GM18858 (cell line): ENCODE results near the gene CLIC4.
"Not testable (repeated sequence)": the region's sequence is repeated elsewhere in the genome, so short reads cannot be mapped to it uniquely, and the experiment has no call there.

ENCODE experiments used
- ATAC-seq: cut with Tn5 transposase; IDR thresholded peaks from one replicate; pipeline ENCODE4 v1.9.1; 2021; ENCODE audit not compliant: unreplicated experiment

The CLIC4 gene

GRCh38 chr1:24744911-24745710 is at the start of gene CLIC4:
TSS of gene CLIC4 (plus strand) at chr1:24745447. CDS start at chr1:24745554, 107 bp downstream.
- peak; percentile 39 for ATAC-seq

GRCh38 chr1:24696041-24696755 is 49.0 kb upstream of the CLIC4 start:
- no peak for ATAC-seq

DNA sequence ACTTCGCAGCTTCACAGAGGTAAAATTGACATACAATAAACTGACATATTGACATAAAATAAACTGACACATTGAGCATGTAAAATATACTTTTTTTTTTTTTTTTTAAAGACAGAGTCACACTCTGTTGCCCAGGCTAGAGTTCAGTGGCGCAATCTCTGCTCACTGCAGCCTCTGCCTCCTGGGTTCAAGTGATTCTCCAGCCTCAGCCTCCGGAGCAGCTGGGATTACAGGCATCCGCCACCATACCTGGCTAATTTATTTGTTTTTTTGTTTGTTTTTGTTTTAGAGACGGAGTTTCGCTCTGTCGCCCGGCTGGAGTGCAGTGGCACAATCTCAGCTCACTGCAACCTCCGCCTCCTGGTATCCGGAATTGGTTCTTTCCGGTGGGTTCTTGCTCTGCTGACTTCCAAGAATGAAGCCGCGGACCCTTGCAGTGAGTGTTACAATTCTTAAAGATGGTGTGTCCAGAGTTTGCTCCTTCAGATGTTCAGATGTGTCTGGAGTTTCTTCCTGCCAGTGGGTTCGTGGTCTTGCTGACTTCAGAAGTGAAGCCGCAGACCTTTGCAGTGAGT is 48.4 kb upstream of the CLIC4 start:
- ATAC-seq = no peak

DNA sequence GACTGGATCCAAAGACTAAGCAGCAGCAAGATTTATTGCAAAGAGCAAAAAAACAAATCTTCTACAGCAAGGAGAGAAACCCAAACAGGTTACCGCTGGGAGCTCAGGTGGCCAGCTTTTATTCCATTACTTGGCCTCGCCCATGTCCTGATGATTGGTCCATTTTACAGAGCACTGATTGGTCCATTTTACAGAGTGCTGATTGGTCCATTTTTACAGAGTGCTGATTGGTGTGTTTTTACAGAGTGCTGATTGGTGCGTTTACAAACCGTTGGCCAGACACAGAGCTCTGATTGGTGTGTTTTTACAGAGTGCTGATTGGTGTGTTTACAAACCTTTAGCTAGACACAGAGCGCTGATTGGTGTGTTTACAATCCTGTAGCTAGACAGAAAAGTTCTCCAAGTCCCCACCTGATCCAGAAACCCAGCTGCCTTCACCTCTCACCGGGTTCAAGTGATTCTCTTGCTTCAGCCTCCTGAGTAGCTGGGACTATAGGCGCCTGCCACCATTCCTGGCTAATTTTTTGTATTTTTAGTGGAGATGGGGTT is 47.7 kb upstream of the CLIC4 start:
- not testable (repeated sequence) for ATAC-seq

GRCh38 chr1:24698326-24698725 is 46.9 kb upstream of the CLIC4 start:
- ATAC-seq = not testable (repeated sequence)

DNA sequence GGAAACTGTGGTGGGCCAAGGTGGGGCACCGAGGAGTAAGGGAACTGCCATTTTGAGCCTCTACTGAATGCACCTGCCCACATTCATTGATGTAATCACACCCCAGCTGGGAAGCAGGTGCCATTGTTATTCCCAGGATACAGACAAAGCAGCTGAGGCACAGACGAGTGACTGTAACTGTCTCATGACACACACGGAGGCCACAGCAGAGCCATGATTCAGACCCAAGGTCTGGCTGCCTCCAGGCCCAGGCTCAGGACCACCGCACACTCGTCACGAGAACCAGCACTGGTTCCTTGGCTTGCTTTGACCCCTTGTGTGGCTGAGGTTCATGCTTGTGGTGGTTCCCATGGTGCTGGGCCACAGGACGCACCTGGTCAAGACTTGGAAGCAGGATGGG is 45.6 kb upstream of the CLIC4 start:
- no peak for ATAC-seq

GRCh38 chr1:24702511-24703293 is 42.5 kb upstream of the CLIC4 start:
- ATAC-seq = no peak

- ATAC-seq = no peak
These were observed 40.6 kb upstream of the CLIC4 start for GRCh38 chr1:24704411-24705259.

GRCh38 chr1:24705260-24706073 is 39.8 kb upstream of the CLIC4 start:
- no peak for ATAC-seq

- ATAC-seq = not testable (repeated sequence)
These were observed 39.2 kb upstream of the CLIC4 start for GRCh38 chr1:24706074-24706389.

GRCh38 chr1:24707687-24708086 is 37.6 kb upstream of the CLIC4 start:
- ATAC-seq = no peak

GRCh38 chr1:24708938-24709337 is 36.3 kb upstream of the CLIC4 start:
- no peak for ATAC-seq

DNA sequence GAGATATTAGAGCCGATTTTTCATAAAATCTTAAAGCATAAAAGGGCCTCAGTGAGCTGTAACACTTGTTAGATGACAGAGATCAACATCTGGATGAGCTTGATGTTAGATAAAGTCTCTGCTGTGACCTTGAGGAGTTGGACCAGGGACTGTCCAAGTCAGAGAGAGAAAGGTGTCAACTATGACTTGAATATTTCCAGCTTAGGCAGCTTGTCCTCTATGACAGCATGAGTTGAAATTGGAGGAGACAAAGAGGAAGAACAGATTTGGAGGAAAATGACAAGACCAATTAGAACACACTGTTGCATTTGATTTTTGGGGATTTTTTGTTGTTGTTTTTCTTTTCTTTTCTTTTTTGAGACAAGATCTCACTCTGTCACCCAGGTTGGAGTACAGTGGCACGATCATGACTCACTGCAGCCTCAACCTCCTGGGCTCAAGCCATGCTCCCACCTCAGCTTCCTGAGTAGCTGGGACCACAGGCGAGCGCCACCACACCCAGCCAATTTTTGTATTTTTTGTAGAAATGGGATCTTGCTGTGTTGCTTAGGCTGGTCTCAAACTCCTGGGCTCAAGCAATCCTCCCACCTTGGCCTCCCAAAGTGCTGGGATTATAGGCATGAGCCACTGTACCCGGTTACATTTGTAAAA is 35.3 kb upstream of the CLIC4 start:
- no peak for ATAC-seq

DNA sequence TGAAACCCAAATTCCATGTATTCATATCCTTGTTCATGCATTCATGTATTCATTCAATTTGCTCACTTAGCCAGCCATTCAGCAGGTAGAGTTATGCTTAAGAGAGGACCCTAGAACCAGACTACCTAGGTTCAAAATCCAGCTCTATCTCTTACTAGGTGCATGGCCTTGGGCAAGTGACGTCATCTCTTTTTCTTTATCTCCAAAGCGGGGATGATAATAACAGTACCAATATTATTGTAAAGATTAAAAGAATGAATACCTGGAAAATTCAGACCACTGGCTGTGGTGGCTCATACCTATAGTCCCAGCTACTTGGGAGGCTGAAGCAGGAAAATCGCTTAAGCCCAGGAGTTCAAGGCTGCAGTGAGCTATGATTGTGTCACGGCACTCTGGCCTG is 33.9 kb upstream of the CLIC4 start:
- ATAC-seq = no peak

GRCh38 chr1:24713176-24713575 is 32.1 kb upstream of the CLIC4 start:
- ATAC-seq = no peak

- ATAC-seq = no peak
These were observed 31.5 kb upstream of the CLIC4 start for GRCh38 chr1:24713736-24714135.

- no peak for ATAC-seq
These were observed 30.3 kb upstream of the CLIC4 start for GRCh38 chr1:24714859-24715520.

DNA sequence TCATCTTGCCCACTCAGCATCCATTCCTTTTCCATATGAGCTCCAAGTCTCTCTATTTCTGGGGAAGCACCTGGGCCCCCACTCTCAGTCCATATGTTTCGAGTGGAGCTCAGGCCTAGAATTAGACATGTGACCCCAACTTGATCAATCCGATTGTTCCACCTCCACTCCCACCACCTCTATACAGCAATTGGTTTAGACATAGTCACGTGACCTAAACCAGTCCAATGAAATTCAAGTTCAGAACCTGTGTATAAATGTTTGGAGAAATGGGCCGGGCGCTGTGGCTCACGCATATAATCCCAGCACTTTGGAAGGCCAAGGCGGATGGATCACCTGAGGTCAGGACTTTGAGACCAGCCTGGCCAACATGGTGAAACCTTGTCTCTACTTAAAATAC is 29.6 kb upstream of the CLIC4 start:
- no peak for ATAC-seq
